ENCODE measurements around the gene PHF20.

DNA sequence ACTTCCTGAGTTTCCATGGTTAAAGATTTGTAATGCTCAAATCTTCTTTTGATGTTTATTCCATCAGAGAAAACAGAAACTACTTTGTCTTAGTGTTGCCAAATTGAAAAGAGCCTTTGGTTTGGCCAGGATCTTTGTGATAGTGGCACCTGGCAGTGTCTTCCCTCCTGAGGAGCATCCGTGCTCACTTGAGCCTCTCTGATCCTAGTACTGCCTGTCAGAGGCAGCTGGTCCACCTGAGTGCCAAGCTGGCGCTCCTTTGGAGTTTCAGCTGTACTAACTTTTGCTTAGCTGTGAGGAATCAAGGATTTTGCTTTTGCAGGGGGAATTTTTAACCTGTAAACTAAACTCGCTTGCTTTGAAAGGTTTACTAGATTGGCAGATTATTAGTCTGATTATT lies 121.1 kb downstream of the PHF20 start:
- no peak for TF ChIP-seq EZH2 (optimal IDR thresholded peaks at IDR 0.05; ENCODE audit: low read depth, low read length)
- TF ChIP-seq, protein P1, sequence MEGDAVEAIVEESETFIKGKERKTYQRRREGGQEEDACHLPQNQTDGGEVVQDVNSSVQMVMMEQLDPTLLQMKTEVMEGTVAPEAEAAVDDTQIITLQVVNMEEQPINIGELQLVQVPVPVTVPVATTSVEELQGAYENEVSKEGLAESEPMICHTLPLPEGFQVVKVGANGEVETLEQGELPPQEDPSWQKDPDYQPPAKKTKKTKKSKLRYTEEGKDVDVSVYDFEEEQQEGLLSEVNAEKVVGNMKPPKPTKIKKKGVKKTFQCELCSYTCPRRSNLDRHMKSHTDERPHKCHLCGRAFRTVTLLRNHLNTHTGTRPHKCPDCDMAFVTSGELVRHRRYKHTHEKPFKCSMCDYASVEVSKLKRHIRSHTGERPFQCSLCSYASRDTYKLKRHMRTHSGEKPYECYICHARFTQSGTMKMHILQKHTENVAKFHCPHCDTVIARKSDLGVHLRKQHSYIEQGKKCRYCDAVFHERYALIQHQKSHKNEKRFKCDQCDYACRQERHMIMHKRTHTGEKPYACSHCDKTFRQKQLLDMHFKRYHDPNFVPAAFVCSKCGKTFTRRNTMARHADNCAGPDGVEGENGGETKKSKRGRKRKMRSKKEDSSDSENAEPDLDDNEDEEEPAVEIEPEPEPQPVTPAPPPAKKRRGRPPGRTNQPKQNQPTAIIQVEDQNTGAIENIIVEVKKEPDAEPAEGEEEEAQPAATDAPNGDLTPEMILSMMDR (IDR thresholded peaks at IDR 0.05; ENCODE audit: low read length) = no peak
